HCT116 (cell line): ENCODE results near the gene STARD4.

Experiments used
- CBX3 ChIP-seq: IDR thresholded peaks from 2 replicates; pipeline ENCODE4 v1.6.1; 2012; ENCODE audit warnings: low read depth
- CTCF ChIP-seq, 3 experiments: fragments of 200-600 bp in 1 of 3; sonication (generic) in 1 of 3; IDR thresholded peaks in 2 of 3; conservative IDR thresholded peaks in 1 of 3; 2 replicates each; pipeline ENCODE4 v1.5.1; 2012 to 2017; ENCODE audit warnings: low read depth in 2 of 3, low read length in 2 of 3, antibody characterized with exemption in 1 of 3, borderline replicate concordance in 1 of 3, control low read depth in 1 of 3, mild to moderate bottlenecking in 1 of 3, mixed read lengths in 1 of 3, mixed run types in 1 of 3, moderate library complexity in 1 of 3; ENCODE audit not compliant: insufficient read depth in 1 of 3
- EGR1 ChIP-seq: IDR thresholded peaks from 2 replicates; pipeline ENCODE4 v1.6.1; 2012; ENCODE audit warnings: low read depth
- EZH2 ChIP-seq: fragments of 200-600 bp; sonication (generic); IDR thresholded peaks from 2 replicates; pipeline ENCODE4 v1.6.1; 2017; ENCODE audit warnings: antibody characterized with exemption, mixed run types
- POLR2A ChIP-seq: IDR thresholded peaks from 2 replicates; pipeline ENCODE4 v1.7.0; 2011; ENCODE audit warnings: borderline replicate concordance; ENCODE audit not compliant: insufficient read depth, insufficient read length; ENCODE audit errors: extremely low read depth
- POLR2AphosphoS5 ChIP-seq: IDR thresholded peaks from 2 replicates; pipeline ENCODE4 v1.6.1; 2011; ENCODE audit warnings: mild to moderate bottlenecking, low read depth, low read length, moderate library complexity
- SP1 ChIP-seq: IDR thresholded peaks from 2 replicates; pipeline ENCODE4 v1.6.1; 2012; ENCODE audit warnings: low read depth
- ZBTB33 ChIP-seq: IDR thresholded peaks from 2 replicates; pipeline ENCODE4 v1.6.1; 2011; ENCODE audit warnings: mild to moderate bottlenecking, low read length, moderate library complexity; ENCODE audit not compliant: insufficient replicate concordance; ENCODE audit errors: extremely low read depth

- TF ChIP-seq EZH2 (no peak), CTCF (IDR thresholded peaks at IDR 0.05 in 2 of 3, conservative IDR thresholded peaks at IDR 0.05 in 1 of 3; ENCODE audit: borderline replicate concordance in 1 of 3, insufficient read depth in 1 of 3, low read depth in 2 of 3, low read length in 2 of 3) (no peak), SP1 (no peak), EGR1 (no peak), POLR2A (no peak), CBX3 (no peak), ZBTB33 (no peak), POLR2AphosphoS5 (no peak)
Measured at GRCh38 chr5:111454776-111455175, 57.6 kb downstream of the STARD4 start.
